CD4-positive, alpha-beta T cell treated with Interleukin-2 at 100 ng/mL for 4 hours (primary cell): ENCODE results near the gene DDX50.
"Not testable (repeated sequence)": the region's sequence is repeated elsewhere in the genome, so short reads cannot be mapped to it uniquely, and the experiment has no call there.

Experiments used
- DNase-seq: peaks from one replicate; pipeline ENCODE4 v3.0.0-alpha.2; 2020; ENCODE audit warnings: low spot score

Gene DDX50

GRCh38 chr10:68900427-68901104 lies 549 bp upstream of the DDX50 start:
- DNase-seq: no peak

DNA sequence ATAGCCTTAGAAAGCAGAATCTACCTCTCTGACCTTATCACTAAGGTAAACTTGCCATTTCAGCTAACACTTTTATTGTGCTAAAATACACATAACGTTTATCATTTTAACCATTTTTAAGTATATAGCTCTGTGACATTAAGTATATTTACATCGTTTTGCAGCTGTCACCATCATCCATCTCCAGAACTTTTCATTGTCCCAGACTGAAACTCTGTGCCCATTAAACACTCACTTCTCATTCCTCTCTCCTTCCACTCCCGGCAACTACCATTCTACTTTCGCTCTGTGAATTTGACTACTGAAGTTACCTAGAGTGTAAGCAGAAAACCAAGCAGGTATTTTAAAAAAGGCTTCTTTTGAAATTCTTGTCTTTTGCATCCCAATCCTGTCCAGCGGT lies 1.3 kb downstream of the DDX50 start:
- DNase-seq: no peak

DNA sequence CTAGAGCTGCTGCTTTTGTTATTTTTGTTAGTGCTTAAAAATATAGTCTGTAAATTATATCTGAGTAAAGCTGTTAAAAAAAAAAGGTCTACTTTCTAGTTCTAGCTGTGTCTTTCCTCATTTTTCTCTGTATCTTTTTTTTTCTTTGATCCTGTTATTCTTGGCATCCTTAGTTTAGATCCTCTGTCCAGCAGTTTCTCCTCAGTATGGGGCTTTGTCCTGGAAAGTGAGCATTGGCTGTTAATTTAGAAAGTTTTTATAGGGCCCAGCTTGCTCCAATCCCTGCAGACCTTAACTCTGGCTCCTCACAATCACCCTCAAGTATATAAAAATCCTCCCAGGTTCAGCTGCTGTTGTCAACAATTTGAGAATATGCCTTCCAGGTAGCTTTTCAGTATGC lies 23.5 kb downstream of the DDX50 start:
- DNase-seq: no peak

DNA sequence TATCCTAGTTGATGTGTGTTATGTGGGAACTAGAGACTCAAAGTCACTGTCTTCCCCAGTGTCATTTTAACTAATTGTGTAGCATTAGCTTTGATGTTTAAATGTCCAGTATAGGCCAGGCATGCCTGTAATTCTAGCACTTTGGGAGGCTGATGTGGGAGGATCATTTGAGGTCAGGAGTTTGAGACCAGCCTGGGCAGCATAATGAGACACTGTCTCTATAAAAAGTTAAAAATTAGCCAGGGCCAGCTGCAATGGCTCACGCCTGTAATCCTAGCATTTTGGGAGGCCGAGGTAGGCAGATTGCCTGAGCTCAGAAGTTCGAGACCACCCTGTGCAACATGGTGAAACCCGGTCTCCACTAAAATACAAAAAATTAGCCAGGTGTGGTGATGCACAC lies 24.4 kb downstream of the DDX50 start:
- no peak for DNase-seq

DNA sequence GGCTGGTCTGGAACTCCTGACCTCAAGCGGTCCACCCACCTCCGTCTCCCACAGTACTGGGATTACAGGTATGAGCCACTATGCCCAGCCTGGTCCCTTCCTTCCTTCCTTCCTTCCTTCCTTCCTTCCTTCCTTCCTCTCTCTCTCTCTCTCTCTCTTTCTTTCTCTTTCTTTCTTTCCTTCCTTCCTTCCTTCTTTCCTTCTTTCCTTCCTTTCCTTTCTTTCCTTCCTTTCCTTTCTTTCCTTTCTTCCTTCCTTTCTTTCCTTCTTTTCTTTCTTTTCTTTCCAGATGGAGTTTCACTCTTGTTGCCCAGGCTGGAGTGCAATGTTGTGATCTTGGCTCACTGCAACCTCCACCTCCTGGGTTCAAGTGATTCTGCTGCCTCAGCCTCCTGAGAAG lies 28.0 kb downstream of the DDX50 start:
- DNase-seq: not testable (repeated sequence)

DNA sequence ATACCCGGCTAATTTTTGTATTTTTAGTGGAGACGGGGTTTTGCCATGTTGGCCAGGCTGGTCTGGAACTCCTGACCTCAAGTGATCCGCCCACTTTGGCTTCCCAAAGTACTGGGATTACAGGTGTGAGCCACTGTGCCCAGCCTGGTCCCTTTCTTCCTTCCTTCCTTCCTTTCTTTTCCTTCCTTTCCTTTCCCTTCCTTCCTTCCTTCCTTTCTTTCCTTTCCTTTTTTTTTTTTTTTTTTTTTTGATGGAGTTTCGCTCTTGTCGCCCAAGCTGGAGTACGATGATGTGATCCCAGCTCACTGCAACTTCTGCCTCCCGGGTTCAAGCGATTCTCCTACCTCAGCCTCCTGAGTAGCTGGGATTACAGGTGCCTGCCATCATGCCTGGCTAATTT lies 28.8 kb downstream of the DDX50 start:
- DNase-seq: not testable (repeated sequence)

DNA sequence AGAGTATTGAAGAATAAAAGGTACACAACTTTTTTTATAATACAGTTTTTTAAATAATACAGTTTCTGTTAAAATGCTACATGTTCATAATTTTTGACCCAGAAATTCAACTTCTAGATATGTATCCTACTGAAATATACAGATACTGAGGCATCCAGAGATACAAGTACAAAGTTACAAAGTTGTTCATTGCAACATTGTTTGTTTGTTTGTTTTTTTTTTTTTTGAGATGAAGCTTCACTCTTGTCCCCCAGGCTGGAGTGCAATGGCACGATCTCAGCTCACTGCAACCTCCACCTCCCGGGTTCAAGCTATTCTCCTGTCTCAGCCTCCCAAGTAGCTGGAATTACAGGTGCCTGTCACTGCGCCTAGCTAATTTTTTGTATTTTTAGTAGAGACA lies 31.7 kb downstream of the DDX50 start:
- not testable (repeated sequence) for DNase-seq

- no peak for DNase-seq
Observed at GRCh38 chr10:68934994-68935393, 33.9 kb downstream of the DDX50 start.

GRCh38 chr10:68938117-68938516 lies 37.0 kb downstream of the DDX50 start:
- DNase-seq: no peak

GRCh38 chr10:68938884-68939283 lies 37.8 kb downstream of the DDX50 start:
- no peak for DNase-seq

DNA sequence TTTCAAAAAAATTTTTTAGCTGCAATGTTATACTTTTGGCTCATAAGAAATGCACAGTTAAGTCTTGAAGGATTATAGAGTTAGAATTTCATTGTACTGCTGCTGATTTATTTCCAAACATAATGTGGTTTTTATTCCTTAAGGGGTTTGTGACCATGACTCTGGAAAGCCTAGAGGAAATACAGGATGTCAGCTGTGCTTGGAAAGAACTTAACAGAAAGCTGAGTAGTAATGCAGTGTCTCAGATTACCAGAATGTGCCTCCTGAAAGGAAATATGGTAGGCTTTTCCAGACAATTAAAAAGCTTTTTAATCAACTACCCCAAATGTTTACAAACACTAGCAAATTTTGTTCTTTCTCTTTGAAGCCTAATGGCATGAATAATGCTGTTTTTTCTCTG lies 39.8 kb downstream of the DDX50 start:
- not testable (repeated sequence) for DNase-seq

DNA sequence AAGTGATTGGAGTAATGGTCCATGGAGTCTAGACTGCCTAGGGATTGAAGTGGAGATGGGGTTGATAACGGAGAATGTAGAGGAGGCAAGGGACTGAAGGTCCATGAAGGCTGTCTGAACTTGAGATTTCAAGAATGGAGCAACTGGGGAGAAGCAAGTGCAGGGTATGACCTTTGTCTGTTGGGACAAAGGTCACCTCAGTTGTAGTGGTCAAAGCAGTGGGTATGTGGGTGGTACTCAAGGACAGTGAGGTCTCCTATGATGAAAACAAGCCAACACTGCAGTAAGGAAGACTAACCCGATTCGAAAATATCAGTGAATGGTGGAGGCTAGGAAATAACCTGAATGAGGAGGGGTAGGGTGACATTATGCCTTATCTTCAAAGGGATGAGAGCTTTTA lies 49.5 kb downstream of the DDX50 start:
- no peak for DNase-seq

DNA sequence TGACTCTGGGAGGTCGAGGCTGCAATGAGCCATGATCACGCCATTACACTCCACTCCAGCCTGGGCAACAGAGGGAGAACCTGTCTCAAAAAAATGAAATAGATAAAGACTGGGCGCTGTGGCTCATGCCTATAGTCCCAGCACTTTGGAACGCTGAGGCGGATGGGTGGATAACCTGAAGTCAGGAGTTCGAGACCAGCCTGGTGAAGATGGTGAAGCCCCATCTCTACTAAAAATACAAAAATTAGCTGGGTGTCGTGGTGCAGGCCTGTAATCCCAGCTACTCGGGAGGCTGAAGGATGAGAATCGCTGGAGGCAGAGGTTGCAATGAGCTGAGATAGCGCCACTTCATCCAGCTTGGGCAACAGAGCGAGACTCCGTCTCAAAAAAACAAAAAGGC lies 53.8 kb downstream of the DDX50 start:
- no peak for DNase-seq

GRCh38 chr10:68955355-68955831 lies 54.3 kb downstream of the DDX50 start:
- DNase-seq: no peak

GRCh38 chr10:68955832-68956532 lies 54.9 kb downstream of the DDX50 start, which contains the start of gene DDX21:
TSS of gene DDX21 (plus strand) at chr10:68956170. CDS start at chr10:68956226, 56 bp downstream.
- DNase-seq: peak; percentile 84

DNA sequence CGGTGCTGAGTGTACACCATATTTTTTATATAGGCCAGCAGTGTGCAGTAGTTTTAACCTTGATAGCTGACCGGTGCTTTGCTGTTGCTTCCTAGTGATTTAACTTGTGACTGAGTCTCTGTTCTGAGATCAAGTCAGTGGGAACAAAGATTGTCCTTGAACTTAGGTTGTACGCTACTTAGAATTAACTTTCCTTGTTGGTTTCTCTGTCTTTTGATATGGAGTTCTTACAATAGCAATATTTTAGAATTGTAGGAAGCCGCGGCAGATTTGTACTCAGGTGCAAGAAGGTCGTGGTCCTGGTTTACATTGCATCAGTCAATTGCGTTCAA lies 56.1 kb downstream of the DDX50 start:
- no peak for DNase-seq

DNA sequence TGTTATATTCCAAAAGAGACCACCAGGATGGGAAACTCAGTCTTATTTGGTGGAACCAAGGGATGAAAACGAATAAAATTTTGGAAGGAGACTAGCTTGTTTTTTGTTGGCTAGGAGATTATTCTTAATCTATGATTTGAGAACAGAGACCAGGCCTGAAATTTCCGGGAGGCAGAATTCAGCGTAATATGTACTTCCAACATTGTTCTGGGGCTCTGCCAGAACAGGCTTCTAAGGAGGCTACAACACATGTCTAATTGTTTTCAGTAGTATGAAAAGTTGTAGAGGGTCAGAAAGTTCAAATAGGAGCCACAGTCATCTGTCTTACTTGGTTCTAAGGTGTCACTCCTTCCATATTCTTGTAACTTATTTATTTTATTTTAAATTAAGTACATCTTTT lies 56.5 kb downstream of the DDX50 start:
- DNase-seq: no peak

DNA sequence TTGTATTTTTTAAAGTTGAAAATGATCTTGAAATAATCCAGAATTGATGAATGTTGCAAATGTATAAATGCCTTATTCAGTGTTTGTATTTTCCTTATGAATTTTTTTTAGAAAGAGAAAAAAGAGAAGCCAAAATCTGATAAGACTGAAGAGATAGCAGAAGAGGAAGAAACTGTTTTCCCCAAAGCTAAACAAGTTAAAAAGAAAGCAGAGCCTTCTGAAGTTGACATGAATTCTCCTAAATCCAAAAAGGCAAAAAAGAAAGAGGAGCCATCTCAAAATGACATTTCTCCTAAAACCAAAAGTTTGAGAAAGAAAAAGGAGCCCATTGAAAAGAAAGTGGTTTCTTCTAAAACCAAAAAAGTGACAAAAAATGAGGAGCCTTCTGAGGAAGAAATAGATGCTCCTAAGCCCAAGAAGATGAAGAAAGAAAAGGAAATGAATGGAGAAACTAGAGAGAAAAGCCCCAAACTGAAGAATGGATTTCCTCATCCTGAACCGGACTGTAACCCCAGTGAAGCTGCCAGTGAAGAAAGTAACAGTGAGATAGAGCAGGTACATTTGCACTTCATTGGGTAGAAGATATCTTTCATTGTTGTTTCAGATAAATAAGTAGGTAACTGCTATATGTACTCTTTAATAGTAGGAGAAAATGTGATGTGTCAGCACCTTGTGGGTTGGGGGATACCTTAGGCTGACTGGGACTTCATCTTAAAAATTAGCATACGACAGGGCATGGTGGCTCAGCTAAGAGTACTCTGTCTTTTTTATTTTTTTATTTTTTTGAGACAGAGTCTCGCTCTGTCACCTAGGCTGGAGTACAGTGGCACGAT lies 58.8 kb downstream of the DDX50 start:
- no peak for DNase-seq

- no peak for DNase-seq
Observed at GRCh38 chr10:68963151-68963550, 62.0 kb downstream of the DDX50 start.

- DNase-seq: no peak
Observed at GRCh38 chr10:68973975-68974374, 72.9 kb downstream of the DDX50 start.

DNA sequence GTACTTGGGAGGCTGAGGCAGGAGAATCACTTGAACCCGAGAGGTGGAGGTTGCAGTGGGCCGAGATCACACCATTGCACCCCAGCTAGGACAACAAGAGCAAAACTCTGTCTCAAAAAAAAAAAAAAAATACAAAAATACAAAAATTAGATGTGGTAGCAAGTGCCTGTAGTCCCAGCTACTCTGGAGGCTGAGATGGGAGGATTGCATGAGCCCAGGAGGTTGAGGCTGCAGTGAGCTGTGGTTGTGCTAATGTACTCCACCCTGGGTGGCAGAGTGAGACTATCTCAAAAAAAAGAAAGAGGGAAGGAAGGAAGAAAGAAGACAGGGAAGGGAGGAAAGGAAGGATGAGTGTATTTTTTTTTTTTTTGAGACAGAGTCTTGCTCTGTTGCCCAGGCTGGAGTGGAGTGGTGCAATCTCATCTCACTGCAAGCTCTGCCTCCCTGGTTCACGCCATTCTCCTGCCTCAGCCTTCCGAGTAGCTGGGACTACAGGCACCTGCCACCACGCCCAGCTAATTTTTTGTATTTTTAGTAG lies 74.9 kb downstream of the DDX50 start:
- DNase-seq: not testable (repeated sequence)

DNA sequence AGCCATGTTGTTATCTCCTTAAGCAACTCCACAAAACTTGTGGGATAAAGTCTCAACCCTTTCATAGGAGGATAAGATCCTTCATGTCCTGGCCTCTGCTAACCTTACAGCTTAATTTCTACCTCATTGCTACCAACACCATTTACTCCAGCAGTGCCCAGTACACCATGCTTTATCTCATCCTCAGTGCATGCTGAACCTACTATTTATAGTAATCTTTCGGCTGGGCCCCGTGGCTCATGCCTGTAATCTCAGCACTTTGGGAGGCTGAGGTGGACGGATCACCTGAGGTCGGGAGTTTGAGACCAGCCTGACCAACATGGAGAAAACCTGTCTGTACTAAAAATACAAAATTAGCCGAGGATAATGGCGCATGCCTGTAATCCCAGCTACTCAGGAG lies 78.6 kb downstream of the DDX50 start:
- not testable (repeated sequence) for DNase-seq

GRCh38 chr10:68981074-68981473 lies 80.0 kb downstream of the DDX50 start:
- DNase-seq: no peak
